Subcutaneous adipose tissue (tissue), 4 donors: ENCODE data around the gene PTGES3. TPM values are rescaled to one million over a fixed set of nuclear protein-coding genes. Genes with fewer than 3 reads are reported as not detected.

Source experiments
- total RNA-seq, 4 donors: library from RNA; depleted of rRNA; stranded (reverse); fragments of >200 nt; gene quantifications; one replicate each; pipeline ENCODE4 v1.1.0, GENCODE V29; 2016
- TF ChIP-seq, protein P1 (sequence below): fragments of 450-650 bp; IDR thresholded peaks from one replicate; pipeline ENCODE4 v1.5.1; 2016; ENCODE audit warnings: low read depth, mild to moderate bottlenecking, control low read depth, antibody characterized with exemption, moderate library complexity

Gene PTGES3
- total RNA-seq, 4 donors from 2014 or later, result 87.4 to 145 (median 96.2) TPM

DNA sequence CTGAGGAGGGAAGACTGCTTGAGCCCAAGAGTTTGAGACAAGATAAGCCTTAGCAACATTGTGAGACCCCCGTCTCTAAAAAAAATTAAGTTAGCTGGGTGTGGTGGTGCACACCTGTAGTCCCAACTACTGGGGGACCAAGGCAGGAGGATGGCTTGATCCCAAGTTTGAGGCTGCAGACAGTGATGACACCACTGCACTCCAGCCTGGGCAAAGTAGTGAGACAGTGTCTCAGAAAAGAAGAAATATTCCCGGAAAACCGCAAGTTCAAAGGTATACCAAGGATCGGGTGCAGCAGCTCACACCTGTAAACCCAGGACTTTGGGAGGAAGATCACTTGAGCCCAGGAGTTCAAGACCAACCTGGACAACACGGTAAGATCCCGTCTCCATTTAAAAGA is 5.8 kb downstream of the PTGES3 start:
- TF ChIP-seq, protein P1, sequence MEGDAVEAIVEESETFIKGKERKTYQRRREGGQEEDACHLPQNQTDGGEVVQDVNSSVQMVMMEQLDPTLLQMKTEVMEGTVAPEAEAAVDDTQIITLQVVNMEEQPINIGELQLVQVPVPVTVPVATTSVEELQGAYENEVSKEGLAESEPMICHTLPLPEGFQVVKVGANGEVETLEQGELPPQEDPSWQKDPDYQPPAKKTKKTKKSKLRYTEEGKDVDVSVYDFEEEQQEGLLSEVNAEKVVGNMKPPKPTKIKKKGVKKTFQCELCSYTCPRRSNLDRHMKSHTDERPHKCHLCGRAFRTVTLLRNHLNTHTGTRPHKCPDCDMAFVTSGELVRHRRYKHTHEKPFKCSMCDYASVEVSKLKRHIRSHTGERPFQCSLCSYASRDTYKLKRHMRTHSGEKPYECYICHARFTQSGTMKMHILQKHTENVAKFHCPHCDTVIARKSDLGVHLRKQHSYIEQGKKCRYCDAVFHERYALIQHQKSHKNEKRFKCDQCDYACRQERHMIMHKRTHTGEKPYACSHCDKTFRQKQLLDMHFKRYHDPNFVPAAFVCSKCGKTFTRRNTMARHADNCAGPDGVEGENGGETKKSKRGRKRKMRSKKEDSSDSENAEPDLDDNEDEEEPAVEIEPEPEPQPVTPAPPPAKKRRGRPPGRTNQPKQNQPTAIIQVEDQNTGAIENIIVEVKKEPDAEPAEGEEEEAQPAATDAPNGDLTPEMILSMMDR, result no peak

DNA sequence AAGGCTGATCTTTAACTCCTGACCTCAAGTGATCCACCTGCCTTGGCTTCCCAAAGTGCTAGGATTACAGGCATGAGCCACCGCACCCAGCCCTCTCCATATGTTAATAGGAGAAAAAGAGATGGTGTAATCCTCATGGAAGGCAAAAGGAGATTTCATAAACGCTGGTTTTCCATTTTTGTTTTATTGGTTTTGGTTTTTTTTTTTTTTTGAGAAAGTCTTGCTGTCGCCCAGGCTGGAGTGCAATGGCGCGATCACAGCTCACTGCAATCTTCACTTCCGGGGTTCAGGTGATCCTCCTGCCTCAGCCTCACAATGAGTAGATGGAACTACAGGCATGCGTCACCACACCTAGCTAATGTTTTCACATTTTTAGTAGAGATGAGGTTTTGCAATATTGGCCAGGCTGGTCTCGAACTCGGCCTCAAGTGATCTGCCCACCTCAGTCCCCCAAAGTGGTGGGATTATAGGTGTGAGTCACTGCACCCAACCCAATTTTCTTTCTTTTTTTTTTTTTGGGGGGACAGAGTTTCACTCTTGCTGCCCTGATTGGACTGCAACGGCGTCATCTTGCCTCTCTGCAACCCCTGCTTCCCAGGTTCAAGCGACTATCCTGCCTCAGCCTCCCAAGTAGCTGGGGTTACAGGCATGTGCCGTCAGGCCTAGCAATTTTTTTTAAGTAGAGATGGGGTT is 8.1 kb downstream of the PTGES3 start:
- TF ChIP-seq, protein P1, result no peak

DNA sequence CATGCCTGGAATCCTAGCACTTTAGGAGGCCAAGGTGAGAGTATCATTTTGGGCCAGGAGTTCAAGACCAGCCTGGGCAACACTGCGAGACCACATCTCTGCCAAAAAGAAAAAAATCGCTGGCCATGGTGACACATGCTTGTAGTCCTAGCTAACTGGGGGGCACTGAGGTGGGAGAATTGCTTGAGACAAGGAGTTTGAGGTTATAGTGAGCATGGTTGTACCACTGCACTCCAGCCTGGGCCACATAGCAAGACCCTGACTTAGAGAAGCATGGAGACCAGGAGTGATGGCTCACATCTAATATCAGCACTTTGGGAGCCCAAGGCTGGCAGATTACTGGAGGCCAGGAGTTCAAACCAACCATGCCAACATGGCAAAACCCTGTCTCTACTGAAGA is 9.2 kb downstream of the PTGES3 start:
- TF ChIP-seq, protein P1, result no peak

DNA sequence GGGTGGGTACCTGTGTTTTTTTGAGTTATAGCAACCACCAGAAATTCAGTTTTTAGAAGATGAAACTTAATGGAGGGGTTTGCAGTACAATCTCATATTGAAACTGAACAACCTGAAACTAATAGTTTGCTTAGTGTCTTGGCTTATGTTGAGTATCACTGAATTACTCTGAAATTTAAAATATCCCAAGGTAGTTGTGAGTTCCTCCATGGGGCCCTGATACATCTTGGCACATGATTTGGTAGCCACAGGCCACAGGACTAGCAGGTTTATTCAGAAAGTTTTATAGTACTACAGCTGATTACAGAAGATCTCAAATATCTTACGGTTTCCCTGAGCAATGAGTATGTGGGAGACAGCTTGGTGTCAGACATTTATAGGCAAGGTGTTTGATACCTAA is 10.4 kb downstream of the PTGES3 start:
- TF ChIP-seq, protein P1, result no peak

DNA sequence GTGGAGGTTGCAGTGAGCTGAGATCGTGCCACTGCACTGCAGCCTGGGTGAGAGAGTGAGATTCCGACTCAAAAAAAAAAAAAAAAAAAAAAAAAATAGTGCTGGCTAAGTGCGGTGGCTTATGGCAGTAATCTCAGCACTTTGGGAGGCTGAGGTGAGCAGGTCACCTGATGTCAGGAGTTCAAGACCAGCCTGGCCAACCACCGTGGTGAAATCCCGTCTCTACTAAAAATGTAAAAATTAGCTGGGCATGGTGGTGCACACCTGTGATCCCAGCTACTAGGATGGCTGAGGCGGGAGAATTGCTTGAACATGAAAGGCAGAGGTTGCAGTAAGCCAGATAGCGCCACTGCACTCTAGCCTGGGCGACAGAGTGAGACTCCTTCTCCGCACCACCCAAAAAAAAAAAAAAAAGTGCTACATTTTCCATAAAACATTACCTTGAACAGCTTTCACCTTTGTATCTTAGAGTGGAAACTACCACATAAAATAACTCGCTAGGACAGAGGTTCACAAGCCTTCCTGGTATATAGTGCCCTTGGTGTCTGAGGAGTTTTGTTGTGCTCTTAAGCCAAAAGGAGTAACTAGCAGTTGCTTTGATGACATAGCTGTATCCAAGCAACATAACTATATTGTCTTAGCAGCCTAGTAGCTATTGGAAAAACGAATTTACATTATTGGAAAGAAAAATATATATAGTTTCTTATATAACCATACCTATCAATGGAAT is 11.1 kb downstream of the PTGES3 start:
- TF ChIP-seq, protein P1, result no peak

DNA sequence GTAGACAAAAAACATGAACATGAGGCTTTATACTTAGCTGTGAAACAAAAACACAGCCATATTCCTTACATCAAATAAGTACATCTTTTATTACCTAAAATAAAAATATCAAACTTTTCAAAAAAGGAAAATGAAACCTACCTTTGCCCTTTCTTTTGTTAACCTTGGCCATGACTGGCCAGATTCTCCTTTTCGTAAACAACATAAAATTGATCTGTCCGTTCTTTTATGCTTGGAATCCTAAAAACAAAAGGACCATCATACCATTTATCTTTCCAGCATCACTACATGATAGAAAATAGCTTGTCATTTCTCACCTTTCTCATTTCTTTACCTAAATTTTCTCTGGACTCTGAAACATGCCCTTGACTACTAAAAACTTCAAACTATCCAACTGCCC is 16.5 kb downstream of the PTGES3 start:
- TF ChIP-seq, protein P1, result no peak

DNA sequence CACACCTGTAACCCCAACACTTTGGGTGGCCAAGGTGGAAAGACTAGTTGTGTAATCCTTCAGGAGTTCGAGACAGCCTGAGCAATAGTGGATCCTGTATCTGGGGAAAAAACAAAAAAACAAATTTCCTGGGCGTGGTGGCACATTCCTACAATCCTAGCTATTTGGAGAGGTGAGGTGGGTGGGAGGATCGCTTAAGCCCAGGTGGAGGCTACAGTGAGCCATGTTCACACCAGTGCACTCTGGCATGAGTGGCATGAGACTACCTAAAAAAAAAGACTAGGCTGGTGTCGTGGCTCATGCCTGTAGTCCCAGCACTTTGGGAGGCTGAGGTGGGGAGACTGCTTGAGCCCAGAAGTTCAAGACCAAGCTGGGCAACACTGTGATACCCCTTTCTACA is 17.2 kb downstream of the PTGES3 start:
- TF ChIP-seq, protein P1, result no peak
